ENCODE measurements around the gene TNFRSF4.

Gene TNFRSF4

DNA sequence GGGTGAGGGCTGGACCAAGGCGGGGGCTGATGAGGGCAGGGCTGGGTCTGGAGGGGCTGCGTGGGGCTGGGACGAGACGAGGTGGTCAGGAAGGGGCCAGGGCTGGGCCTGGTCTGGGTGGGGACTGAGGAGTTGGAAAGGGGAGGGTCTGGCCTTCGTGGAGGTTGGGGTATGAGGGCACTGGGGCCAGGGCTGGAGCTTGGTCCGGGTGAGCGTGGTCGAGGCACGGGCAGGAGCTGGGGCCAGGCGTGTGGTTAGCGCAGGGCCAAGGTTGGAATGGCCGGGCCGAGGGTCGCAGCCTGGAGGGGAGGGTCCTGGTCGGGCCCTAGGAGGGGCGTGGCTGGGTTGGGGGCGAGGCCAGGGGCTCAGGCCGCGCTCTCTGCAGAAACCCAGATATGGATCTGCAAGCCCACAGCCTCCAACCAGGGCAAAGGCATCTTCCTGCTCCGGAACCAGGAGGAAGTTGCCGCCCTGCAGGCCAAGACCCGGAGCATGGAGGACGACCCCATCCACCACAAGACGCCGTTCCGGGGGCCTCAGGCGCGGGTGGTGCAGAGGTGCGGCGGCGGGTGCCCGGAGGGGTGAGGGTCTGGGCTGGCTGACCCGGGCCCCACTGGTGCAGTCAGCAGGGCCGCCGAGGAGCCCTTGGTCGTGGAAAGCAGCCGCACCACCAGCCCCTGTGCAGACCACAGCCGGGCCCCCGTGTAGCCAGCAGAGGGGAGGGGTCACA lies 31.3 kb downstream of the TNFRSF4 start:
- CTCF ChIA-PET: no interaction called here
- H3K4me3 ChIP-seq (ENCODE audit: low read depth, low read length): no peak overlapping the region
- TF ChIP-seq, protein P1, sequence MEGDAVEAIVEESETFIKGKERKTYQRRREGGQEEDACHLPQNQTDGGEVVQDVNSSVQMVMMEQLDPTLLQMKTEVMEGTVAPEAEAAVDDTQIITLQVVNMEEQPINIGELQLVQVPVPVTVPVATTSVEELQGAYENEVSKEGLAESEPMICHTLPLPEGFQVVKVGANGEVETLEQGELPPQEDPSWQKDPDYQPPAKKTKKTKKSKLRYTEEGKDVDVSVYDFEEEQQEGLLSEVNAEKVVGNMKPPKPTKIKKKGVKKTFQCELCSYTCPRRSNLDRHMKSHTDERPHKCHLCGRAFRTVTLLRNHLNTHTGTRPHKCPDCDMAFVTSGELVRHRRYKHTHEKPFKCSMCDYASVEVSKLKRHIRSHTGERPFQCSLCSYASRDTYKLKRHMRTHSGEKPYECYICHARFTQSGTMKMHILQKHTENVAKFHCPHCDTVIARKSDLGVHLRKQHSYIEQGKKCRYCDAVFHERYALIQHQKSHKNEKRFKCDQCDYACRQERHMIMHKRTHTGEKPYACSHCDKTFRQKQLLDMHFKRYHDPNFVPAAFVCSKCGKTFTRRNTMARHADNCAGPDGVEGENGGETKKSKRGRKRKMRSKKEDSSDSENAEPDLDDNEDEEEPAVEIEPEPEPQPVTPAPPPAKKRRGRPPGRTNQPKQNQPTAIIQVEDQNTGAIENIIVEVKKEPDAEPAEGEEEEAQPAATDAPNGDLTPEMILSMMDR (IDR thresholded peaks at IDR 0.05; ENCODE audit: insufficient read depth, low read length, missing control alignments): no peak
- DNase-seq (ENCODE audit: low read depth, low spot score): no peak
- POLR2A ChIA-PET: no interaction called here

DNA sequence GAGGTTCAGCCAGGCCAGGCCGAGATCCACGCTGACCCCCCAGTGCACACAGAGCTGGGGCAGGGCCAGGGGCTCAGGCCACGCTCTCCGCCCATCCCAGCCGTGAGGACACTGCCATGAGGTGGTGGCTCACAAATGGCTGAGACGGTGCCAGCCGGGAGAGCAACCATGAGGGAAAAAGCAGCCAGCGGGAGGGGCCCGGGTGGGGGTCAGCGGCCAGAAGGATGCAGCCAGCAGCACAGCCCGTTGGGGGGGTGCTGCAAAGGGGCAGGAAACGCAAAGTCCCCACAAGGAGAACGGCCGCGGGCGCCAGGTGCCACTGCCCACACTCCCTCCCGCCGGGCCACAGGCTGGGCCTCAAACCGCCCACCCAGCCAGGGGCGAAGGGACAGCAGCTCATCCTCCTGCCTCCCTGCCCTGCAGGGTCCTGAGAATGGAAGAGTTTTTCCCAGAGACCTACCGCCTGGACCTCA lies 32.0 kb downstream of the TNFRSF4 start:
- TF ChIP-seq, protein P1 (IDR thresholded peaks at IDR 0.05; ENCODE audit: insufficient read depth, low read length, missing control alignments): no peak

DNA sequence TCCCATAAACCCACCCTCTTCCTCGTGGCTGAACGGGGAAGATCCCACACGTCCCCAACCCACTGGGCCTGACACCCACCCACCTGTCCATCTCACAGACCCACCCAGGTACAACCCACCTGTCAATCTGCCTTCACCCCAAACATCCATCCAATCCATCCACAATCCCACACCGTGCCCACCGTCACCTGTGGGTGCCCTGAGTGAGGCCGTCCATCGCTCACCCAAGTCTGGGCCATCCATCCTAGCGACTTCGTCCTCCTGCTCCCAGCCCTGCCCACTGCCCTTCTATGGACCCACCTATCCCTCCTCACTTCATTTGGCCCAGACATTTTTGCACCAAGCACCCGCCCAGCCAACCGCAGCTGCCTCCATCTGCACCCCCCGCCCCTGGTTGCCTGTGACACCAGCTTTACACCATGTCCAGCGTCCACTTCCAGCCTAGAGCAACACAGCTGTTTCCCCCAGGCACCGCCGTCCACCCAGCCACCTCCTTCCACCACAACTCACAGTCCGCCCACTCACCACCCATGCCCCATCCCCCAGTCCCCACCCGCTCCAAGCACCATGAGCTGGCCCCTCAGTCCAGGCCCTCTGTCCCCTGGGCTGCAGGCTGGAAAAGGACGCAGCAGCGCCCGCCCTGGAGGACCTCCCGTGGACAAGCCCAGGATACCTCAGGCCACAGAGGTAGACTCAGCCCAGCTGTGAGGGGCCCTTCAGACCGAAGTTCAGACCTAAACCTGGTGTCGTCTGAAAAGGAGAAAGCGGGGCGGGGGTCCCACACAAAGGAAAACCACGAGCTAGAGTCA lies 32.6 kb downstream of the TNFRSF4 start:
- POLR2A ChIA-PET: no interaction called here
- CTCF ChIA-PET: no interaction called here
- TF ChIP-seq, protein P1 (IDR thresholded peaks at IDR 0.05; ENCODE audit: insufficient read depth, low read length, missing control alignments): no peak
- H3K4me3 ChIP-seq (ENCODE audit: low read depth, low read length): no peak overlapping the region
- no peak for DNase-seq (ENCODE audit: low read depth, low spot score)

More for the DNA sequence above, 32.0 kb downstream of the TNFRSF4 start:
- DNase-seq (ENCODE audit: low read depth, low spot score): no peak
- ChIA-PET POLR2A (no interaction called here), CTCF (no interaction called here)
- no peak overlapping the region for H3K4me3 ChIP-seq (ENCODE audit: low read depth, low read length)

DNA sequence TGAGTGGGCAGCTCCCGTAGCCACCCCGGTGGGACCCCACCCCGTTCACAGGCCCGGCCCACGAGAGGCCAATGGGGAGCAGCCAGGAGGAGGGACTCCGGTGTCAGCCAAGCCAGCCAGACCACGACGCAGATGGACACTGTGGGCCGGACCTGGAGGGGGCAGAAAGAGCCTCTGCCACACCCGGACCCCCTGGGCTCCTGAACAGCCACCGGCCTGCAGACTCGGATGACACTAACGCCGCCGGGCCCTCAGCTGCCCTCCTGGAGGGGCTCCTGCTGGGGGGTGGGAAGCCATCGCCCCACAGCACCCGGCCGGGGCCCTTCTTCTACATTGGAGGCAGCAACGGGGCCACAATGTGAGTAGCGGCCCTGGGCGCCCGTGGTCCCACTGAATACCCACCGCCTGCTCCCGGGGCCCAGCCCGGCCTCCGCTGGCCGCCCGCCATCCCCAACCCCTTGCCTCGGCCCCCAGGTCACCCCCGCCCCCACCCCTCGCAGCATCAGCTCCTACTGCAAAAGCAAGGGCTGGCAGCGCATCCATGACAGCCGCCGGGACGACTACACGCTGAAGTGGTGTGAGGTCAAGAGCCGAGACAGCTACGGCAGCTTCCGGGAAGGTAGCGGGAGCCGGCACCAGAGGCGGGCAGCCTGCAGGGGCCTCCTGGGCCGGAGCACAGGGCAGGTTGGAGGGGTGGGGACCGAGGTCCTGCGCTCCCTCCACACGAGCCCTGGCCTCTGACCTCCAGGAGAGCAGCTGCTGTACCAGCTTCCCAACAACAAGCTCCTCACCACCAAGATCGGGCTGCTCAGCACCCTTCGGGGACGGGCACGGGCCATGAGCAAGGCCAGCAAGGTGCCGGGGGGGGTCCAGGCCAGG lies 33.7 kb downstream of the TNFRSF4 start:
- ChIA-PET CTCF (no interaction called here), POLR2A (no interaction called here)
- no peak overlapping the region for H3K4me3 ChIP-seq (ENCODE audit: low read depth, low read length)
- TF ChIP-seq, protein P1 (IDR thresholded peaks at IDR 0.05; ENCODE audit: insufficient read depth, low read length, missing control alignments): no peak
- no peak for DNase-seq (ENCODE audit: low read depth, low spot score)

DNA sequence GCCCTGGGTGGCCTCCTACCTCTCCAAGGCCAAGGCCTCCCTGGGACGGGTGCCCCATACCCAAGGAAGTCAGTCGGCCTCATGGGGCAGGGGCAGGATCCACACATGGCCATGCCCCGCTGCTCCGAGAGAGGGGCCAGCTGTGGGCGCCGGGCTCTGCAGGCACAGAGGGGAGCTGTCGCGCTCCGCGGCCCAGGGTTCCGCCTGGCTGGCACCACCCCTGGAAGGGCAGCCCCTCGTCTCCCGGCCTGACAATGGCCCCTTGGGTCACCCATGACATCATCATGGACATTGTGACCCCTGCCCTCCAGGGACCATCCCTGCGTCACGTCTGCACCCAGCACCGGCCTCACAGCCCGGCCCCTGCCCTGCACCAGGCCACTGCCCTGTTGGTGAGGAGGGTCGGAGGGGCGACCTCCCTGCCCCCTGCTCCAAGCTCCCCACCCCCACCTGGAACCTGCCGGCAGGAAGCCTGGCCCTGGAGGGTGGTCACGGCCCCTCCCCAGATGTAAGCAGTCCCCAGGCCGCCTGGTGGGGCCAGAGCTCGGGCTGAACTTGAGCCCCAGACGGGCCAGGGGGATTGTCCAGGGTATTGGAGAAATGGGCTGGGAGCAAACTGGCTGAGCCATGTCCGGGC lies 34.5 kb downstream of the TNFRSF4 start:
- TF ChIP-seq, protein P1 (IDR thresholded peaks at IDR 0.05; ENCODE audit: insufficient read depth, low read length, missing control alignments): no peak
- POLR2A ChIA-PET: no interaction called here

More for the DNA sequence above, 34.5 kb downstream of the TNFRSF4 start:
- no peak overlapping the region for H3K4me3 ChIP-seq (ENCODE audit: low read depth, low read length)
- CTCF ChIA-PET: no interaction called here
- DNase-seq (ENCODE audit: low read depth, low spot score): no peak
